HG02678 (cell line): ENCODE data around the gene SHCBP1.
"Not testable (repeated sequence)": the region's sequence is repeated elsewhere in the genome, so short reads cannot be mapped to it uniquely, and the experiment has no call there.

Experiments
- ATAC-seq: cut with Tn5 transposase; IDR thresholded peaks from one replicate; pipeline ENCODE4 v1.9.1; 2021; ENCODE audit warnings: mild to moderate bottlenecking, moderate library complexity; ENCODE audit not compliant: unreplicated experiment

The SHCBP1 gene

GRCh38 chr16:46620266-46621005 is 743 bp downstream of the SHCBP1 start:
- peak; percentile 3 for ATAC-seq

- no peak for ATAC-seq
Measured at GRCh38 chr16:46618516-46618915, 2.7 kb downstream of the SHCBP1 start.

GRCh38 chr16:46614006-46614405 is 7.2 kb downstream of the SHCBP1 start:
- ATAC-seq = no peak

DNA sequence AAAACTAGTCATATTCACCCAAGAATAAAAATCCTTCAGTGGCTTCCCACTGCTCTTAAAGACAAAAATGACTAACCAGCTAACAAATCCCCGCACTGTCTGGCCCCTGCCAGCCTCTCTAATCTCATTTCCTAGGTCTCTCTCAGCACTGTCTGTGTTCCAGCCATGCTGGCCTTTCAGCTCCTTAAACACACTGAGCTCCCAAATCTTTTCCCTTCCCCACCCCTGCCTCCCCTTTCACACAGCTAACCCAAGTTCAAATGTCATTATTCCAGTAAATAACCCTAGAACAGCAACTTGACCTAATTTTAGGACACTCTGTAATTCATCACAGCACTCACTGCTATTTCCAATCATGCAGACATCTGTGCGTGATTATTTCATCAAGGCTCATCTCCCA is 7.8 kb downstream of the SHCBP1 start:
- ATAC-seq = no peak

GRCh38 chr16:46612121-46612520 is 9.1 kb downstream of the SHCBP1 start:
- ATAC-seq = no peak

- ATAC-seq = no peak
Measured at GRCh38 chr16:46607529-46607928, 13.7 kb downstream of the SHCBP1 start.

- ATAC-seq = no peak
Measured at GRCh38 chr16:46606231-46606630, 14.9 kb downstream of the SHCBP1 start.

DNA sequence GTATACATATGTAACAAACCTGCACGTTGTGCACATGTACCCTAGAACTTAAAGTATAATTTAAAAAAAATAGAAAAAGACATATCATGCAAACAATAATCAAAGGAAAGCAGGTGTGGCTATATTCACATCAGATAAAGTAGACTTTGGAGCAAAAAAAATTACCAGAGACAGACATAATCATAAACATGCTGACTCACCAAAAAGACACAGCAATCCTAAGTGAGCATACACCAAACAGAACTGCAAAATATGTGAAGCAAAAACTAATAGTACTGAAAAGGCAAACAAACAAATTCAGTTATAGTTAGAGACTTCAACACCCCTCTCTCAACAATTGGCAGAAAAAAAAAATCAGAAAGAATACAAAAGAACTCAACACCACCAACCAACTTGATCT is 29.9 kb downstream of the SHCBP1 start:
- no peak for ATAC-seq

DNA sequence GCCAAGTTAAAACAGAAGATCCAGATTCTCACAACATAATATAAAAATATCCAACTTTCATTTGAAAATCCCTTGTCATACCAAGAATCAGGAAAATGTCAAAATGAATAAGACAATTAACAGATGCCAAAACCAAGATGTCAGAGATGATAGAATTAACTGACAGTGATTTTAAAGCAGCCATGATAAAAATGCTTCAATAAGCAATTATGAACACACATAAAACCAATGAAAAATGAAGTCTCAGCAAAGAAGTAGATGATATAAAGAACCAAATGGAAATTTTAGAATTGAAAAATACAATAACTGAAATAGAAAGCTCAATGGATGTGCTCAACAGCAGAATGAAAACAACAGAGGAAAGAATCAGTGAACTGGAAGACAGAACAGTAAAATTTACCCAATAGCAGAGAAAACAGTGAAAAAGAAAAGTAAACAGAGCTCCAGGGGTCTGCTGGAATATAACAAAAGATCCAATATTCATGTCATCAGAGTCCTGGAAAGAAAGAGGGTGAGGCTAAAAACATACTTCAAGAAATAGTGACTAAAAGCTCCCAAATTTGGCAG is 35.1 kb downstream of the SHCBP1 start:
- no peak for ATAC-seq

DNA sequence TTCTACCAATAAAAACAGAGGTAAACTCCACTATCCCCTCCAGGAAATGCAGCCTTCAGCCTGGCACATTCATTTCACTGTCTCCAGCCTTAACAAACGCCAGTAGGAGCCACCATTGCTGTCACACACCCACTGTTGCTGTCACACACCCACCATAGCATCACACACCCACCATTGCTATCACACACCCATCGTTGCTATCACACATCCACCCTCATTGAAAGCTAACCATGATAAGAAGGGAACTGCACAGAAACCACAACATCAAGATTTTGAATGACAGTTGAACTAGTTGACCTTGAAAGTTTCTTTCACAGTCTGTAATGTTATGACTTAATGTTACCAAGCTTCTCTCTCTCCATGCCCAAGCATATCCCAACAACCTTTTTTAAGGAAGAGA is 38.1 kb downstream of the SHCBP1 start:
- ATAC-seq = no peak

DNA sequence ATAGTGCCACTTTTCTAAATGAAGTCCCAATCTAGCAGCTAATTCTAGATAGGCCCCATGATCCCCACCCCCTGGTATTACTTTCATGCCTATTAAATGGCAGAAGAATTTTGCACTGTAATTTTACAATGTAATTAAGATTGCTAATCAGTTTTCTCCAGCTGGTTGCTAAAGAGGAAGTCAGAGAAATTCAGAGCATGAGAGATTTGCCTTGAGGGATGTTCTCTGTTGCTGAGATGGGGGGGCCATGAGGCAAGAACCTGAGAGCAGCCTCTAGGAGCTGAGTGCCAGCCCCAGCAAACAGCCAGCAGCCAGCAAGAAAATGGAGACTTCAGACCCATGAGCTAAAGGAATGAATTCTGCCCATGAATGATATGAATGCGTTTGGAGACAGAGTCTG is 38.9 kb downstream of the SHCBP1 start:
- no peak for ATAC-seq

- no peak for ATAC-seq
Measured at GRCh38 chr16:46577988-46578579, 43.1 kb downstream of the SHCBP1 start.

GRCh38 chr16:46573834-46574159 is 47.4 kb downstream of the SHCBP1 start:
- ATAC-seq = no peak

DNA sequence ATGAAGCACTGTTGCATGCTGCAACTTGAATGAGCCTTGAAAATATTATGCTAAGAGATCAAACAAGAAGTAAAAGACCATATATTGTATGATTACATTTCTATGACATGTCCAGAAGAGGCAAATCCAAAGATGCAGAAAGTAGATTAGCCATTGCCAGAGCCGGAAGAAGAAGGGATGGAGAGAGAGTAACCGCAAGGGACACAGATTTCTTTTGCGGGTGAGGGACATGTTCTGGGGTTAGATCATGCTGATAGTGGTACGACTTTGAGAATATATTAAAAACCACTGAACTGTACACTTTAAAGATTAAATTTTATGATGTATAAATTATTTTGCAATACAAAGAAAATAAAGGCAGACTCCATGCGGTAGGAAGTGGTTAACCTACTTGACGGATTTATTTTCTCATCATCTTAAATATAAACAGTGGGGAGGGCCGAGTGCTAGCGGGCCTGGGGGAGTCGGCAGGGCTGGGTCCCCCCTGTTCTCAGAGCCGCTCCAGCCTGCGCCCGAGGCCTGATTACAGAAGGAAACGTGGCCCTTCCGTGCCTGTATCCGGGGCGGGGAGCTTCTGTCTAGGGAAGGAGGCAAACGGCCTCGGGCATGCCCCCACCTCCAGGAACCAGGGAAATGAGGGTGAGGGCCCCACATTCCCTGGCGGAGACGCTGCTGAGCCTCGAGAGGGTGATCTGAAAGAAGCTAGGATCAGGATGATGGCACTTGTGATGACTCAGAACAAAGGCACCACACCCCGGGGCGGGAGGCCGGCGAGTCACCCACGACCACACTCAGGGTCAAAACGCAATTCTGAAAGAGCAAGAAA is 48.0 kb downstream of the SHCBP1 start:
- no peak for ATAC-seq

DNA sequence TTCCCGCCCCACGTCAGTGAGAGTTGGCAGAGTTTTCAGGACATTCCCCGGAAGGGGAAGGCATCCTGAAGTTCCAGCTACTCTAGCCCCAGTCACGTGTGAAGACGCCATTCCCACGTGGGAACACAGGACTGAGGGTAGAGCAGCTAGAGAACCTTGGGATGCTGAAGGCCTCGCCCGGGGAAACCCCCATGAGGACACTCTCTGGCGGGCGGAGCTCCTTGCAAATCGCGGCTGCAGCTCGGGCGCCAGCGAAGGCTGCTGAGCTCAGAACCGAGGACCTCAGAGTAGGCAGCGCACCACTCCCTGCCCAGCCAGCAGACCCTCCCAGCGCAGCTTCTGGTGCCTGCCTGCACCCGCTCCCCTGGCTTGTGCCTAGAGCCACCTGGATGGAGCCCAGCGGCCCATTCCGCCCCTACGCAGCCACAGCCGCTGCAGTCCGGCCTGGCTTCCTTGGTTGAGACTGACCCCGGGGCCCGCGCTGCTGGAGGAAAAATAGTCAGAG is 51.9 kb downstream of the SHCBP1 start:
- no peak for ATAC-seq

GRCh38 chr16:46568472-46569230 is 52.5 kb downstream of the SHCBP1 start:
- ATAC-seq = no peak

- ATAC-seq = no peak
Measured at GRCh38 chr16:46562979-46563378, 58.2 kb downstream of the SHCBP1 start.

DNA sequence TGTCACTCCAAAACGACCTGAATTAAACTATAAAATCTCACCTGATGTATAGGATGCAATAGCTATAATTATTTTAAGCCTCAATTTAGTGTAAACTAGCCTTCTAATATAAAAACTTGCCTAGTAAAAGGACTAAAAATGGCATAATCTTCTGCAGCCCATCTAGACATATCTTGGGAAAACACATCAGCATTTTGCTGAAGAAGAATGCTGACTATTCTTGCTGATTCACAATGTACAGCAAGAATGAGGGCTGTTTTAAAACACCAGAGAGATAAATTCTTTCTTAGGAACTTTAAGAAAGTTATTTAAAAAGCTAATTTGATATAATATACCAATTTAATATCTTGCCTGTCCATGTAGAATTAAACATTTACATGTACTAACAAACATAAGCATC is 63.2 kb downstream of the SHCBP1 start:
- ATAC-seq = no peak

DNA sequence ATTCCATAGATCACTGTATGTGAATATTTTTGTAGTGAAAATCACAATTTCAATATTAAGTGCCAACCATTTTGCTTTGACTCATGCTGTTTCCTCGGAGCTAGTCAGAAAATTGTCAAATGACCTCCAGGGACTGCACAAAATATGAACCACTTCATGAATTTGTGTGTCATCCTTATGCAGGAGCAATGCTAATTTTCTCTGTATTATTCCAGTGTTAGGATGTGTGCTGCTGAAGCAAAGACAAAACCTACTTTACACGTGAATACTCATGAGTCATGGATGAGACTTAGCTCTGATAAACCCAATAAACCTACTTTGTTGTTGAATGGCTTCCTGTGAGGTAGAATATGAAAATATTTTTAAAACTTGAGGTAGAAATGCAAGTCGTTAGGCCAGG is 65.2 kb downstream of the SHCBP1 start:
- no peak for ATAC-seq

GRCh38 chr16:46554435-46554834 is 66.7 kb downstream of the SHCBP1 start:
- not testable (repeated sequence) for ATAC-seq

DNA sequence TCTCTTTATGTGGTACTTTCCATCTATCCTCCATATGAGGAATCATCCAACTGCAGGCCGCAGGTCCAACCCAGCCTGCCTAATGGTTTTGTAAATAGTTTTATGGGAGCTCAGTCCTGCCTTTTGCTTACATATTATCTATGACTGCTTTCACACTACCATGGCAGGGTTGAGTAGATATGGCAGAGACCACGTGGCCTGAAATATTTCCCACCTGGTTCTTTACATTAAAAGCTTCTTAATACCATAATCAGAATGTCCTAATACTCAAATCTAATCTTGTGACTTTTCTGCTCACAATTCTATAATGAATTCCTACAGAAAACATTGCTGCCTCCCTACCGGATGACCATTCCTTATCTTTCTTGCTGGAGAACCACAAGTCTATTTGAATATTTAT is 71.7 kb downstream of the SHCBP1 start:
- ATAC-seq = no peak
